Measurements from ENCODE around the gene GIPR. TPM values are rescaled to one million over a fixed set of nuclear protein-coding genes. Genes with fewer than 3 reads are reported as not detected.

GIPR gene
- total RNA-seq, 2 donors from 2014 or later: 0.14 TPM; not detected in 1

DNA sequence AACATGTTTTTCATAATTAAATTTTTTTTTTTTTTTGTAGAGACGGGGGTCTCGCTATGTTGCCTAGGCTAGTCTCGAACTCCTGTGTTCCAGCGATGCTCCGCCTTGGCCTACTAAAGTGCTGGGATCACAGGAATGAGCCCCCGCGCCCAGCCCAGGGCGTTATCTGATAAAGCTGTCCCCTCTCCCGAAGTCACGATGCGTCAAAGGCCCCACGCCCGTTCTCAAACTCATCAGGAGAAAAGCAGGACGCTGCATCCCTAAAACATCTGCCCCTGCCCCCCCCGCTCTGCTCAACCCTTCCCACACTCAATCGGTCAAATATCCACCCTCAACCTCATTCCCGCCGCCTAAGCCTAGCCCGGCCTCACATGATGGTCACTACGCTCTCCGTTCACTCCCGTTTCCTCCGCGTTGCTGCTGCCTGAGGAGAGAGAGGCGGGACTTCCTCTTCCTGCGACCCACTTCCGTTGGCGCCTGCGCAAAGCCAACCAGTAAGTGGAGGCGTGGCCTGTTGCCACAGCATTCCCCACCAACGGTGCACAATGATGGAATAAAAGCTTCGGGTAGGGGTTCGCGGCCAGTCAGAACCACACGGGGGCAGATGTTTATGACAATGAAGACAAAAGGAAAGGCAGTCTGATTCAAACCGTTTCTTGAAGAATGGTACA lies 23.6 kb downstream of the GIPR start, which contains the start of gene SNRPD2:
Gene SNRPD2, minus strand, starts transcription at position 438 of the 671 bp plus-strand sequence. Its CDS starts 65 bp downstream, at position 373.
- peak within 1 kb of the TSS; percentile 89 for H3K4me3 ChIP-seq
- H3K27ac ChIP-seq: peak within 1 kb of the TSS; percentile 81 to 89
- TF ChIP-seq, protein P1, sequence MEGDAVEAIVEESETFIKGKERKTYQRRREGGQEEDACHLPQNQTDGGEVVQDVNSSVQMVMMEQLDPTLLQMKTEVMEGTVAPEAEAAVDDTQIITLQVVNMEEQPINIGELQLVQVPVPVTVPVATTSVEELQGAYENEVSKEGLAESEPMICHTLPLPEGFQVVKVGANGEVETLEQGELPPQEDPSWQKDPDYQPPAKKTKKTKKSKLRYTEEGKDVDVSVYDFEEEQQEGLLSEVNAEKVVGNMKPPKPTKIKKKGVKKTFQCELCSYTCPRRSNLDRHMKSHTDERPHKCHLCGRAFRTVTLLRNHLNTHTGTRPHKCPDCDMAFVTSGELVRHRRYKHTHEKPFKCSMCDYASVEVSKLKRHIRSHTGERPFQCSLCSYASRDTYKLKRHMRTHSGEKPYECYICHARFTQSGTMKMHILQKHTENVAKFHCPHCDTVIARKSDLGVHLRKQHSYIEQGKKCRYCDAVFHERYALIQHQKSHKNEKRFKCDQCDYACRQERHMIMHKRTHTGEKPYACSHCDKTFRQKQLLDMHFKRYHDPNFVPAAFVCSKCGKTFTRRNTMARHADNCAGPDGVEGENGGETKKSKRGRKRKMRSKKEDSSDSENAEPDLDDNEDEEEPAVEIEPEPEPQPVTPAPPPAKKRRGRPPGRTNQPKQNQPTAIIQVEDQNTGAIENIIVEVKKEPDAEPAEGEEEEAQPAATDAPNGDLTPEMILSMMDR (IDR thresholded peaks at IDR 0.05): no peak
- DNase-seq (ENCODE audit: low spot score): peak; percentile 82
- H3K36me3 ChIP-seq: peaks cover 29% of the 10 kb centered on the region
- H3K4me1 ChIP-seq (ENCODE audit: control insufficient read depth in 1 of 2, low read depth in 2 of 2): peaks cover 6 to 18% of the 10 kb centered on the region in 2 donors
- ATAC-seq (ENCODE audit: insufficient number of reproducible peaks, low FRiP score, low read depth): peak; percentile 69
- no peaks in the 10 kb centered on the region for H3K27me3 ChIP-seq (replicated peaks; ENCODE audit: insufficient read depth)
- no peaks in the 10 kb centered on the region for H3K9me3 ChIP-seq

DNA sequence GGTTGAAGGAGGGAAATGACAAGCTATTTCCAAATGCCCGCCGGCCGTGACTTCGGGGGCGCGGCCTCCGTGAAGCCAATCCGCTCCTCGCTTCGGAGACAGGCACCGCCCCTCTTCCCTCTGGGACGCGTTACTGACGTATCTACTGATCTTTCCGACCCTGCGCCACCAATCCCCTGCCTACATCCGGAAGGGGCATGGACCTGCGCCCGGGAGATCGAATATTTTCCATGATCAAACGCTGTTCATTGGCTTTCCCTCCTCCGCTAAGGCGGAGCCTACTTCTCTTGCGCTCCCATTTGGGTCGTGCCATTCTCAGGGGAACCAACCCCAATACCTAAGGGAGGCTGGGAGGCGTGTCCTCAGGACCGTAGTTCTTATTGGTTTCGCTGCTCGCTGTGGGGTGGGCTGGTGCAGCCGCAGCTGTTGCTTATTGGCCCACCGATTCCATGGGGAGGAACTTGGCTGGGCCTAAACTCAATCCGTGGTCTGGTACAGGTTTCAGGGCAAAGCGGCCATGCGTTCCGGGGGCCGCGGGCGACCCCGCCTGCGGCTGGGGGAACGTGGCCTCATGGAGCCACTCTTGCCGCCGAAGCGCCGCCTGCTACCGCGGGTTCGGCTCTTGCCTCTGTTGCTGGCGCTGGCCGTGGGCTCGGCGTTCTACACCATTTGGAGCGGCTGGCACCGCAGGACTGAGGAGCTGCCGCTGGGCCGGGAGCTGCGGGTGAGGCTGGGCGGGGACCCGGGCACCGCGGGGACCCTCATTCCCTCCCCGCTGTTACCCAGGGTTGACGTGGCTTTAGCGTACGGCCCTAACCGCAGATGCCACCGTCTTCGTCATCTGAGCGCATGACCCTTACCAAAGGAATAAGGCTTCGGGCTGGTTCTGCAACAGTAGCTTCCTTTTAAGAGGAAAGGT lies 24.4 kb downstream of the GIPR start, which contains the start of gene QPCTL:
Gene QPCTL, plus strand, starts transcription at position 480 of the 919 bp plus-strand sequence. Its CDS starts 38 bp downstream, at position 518.
- peaks cover 22% of the 10 kb centered on the region for H3K36me3 ChIP-seq
- TF ChIP-seq, protein P1 (IDR thresholded peaks at IDR 0.05): no peak

DNA sequence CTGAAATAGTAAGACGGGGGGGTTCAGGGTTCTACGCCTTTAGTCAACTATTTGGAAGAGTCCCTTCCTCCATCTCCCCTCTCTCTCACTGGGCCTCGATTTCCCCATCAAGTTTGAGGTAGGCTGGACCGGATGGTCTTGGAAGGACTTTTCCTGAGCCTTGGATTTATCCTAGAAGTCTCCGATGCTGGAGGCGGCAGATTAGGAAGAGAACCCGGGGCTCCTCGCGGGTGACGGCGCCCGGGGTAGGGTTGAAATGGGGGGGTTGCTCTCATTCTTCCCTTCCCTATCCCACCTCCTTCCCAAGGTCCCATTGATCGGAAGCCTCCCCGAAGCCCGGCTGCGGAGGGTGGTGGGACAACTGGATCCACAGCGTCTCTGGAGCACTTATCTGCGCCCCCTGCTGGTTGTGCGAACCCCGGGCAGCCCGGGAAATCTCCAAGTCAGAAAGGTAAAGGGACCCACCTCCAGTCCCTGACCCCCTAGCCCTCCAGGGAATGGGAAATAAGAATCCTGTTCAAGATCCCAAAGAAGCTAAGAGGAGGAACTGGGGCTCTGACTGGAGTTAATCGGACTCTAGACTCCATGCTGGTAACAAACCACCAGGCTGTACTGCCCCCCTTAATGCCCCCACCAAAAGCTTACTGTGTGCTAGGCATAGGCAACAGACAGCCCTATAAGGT lies 25.2 kb downstream of the GIPR start:
- DNase-seq (ENCODE audit: low spot score): peak; percentile 53
- Histone ChIP-seq H3K4me3 (peak overlapping the region; percentile 89), H3K27ac (peak overlapping the region; percentile 81 to 89), H3K36me3 (peaks cover 14% of the 10 kb centered on the region), H3K9me3 (no peaks in the 10 kb centered on the region), H3K4me1 (ENCODE audit: control insufficient read depth in 1 of 2, low read depth in 2 of 2) (peaks cover 6 to 18% of the 10 kb centered on the region in 2 donors), H3K27me3 (replicated peaks; ENCODE audit: insufficient read depth) (no peaks in the 10 kb centered on the region)
- no peak for ATAC-seq (ENCODE audit: insufficient number of reproducible peaks, low FRiP score, low read depth)
- TF ChIP-seq, protein P1 (IDR thresholded peaks at IDR 0.05): peak; percentile 85

More for the DNA sequence above, 24.4 kb downstream of the GIPR start, which contains the start of gene QPCTL:
- DNase-seq (ENCODE audit: low spot score) (peak; percentile 96), ATAC-seq (ENCODE audit: insufficient number of reproducible peaks, low FRiP score, low read depth) (peak; percentile 96)
- peak within 1 kb of the TSS; percentile 81 to 89 for H3K27ac ChIP-seq
- H3K9me3 ChIP-seq: no peaks in the 10 kb centered on the region
- no peaks in the 10 kb centered on the region for H3K27me3 ChIP-seq (replicated peaks; ENCODE audit: insufficient read depth)
- H3K4me1 ChIP-seq (ENCODE audit: control insufficient read depth in 1 of 2, low read depth in 2 of 2): peaks cover 6 to 18% of the 10 kb centered on the region in 2 donors
- H3K4me3 ChIP-seq: peak within 1 kb of the TSS; percentile 89

DNA sequence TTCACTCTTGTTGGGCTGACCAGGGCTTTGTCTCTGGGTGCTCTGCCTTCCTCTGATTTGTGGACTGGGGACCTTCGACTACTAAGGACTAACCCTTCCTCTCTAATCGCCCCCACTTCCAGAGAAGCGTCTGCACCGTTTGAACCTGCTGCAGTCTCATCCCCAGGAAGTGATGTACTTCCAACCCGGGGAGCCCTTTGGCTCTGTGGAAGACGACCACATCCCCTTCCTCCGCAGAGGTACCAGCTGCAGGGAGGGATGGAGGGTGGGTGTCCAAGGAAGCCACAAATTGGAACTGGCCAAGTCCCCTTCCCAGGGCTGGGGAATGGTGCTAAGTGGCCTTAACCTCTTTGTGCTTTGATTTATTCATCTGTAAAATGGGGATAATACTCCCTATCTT lies 33.7 kb downstream of the GIPR start:
- H3K36me3 ChIP-seq: peaks cover 3% of the 10 kb centered on the region
- H3K9me3 ChIP-seq: no peaks in the 10 kb centered on the region
- no peaks in the 10 kb centered on the region for H3K4me1 ChIP-seq (ENCODE audit: control insufficient read depth in 1 of 2, low read depth in 2 of 2)
- no peak overlapping the region for H3K27ac ChIP-seq
- no peaks in the 10 kb centered on the region for H3K27me3 ChIP-seq (replicated peaks; ENCODE audit: insufficient read depth)
- ATAC-seq (ENCODE audit: insufficient number of reproducible peaks, low FRiP score, low read depth) (no peak), DNase-seq (ENCODE audit: low spot score) (no peak)
- H3K4me3 ChIP-seq: no peak overlapping the region
- TF ChIP-seq, protein P1 (IDR thresholded peaks at IDR 0.05): no peak
